Activated T-helper 2 cell treated with anti-CD3 and anti-CD28 coated beads, Interferon-gamma antibody, Interleukin-2, Interleukin-4, amounts not matched to agents 10 μg/mL and 5 μg/mL and 100 μg/mL, durations not matched to agents 14 hours and 24 hours and 36 hours (primary cell): Measurements from ENCODE around the gene TSTD2. TPM values are rescaled to one million over a fixed set of nuclear protein-coding genes. Genes with fewer than 3 reads are reported as not detected.
"Not testable (repeated sequence)": the region's sequence is repeated elsewhere in the genome, so short reads cannot be mapped to it uniquely, and the experiment has no call there.

Experiments
- DNase-seq: peaks from one replicate; pipeline ENCODE4 v3.0.0; 2021; ENCODE audit warnings: low spot score
- H3K27ac Mint-ChIP-seq: one replicate; pipeline ENCODE4 v1.8.0; 2021; ENCODE audit warnings: mixed read lengths
- H3K27me3 Mint-ChIP-seq: one replicate; pipeline ENCODE4 v1.8.0; 2021; ENCODE audit warnings: low read depth, mixed read lengths
- H3K36me3 Mint-ChIP-seq: one replicate; pipeline ENCODE4 v1.8.0; 2021; ENCODE audit warnings: low read depth, mixed read lengths
- H3K4me1 Mint-ChIP-seq: one replicate; pipeline ENCODE4 v1.8.0; 2021; ENCODE audit warnings: low read depth, mixed read lengths
- H3K4me3 Mint-ChIP-seq: one replicate; pipeline ENCODE4 v1.8.0; 2021; ENCODE audit warnings: low read depth, mild to moderate bottlenecking, moderate library complexity, mixed read lengths
- H3K9me3 Mint-ChIP-seq: one replicate; pipeline ENCODE4 v1.8.0; 2021; ENCODE audit warnings: mixed read lengths
- intact Hi-C: fragments of 100-400 bp; cut with micrococcal nuclease; formaldehyde crosslinking; loops from one replicate; pipeline ENCODE4 v1.15.1; 2023
- total RNA-seq: library from RNA; stranded (reverse); gene quantifications from 2 replicates; pipeline ENCODE4 v1.2.3, GENCODE V29; 2022

TSTD2 gene
- total RNA-seq, 1 donor from 2014 or later = 19.4 TPM

- H3K4me3 Mint-ChIP-seq = no peak overlapping the region
- DNase-seq = no peak
- H3K9me3 Mint-ChIP-seq = no peaks in the 10 kb centered on the region
- peaks cover 40% of the 10 kb centered on the region for H3K36me3 Mint-ChIP-seq
- intact Hi-C loops = no loop called here
- no peaks in the 10 kb centered on the region for H3K27me3 Mint-ChIP-seq
- H3K27ac Mint-ChIP-seq = no peak overlapping the region
- peaks cover 9% of the 10 kb centered on the region for H3K4me1 Mint-ChIP-seq
Measured at GRCh38 chr9:97625620-97626019, 7.5 kb downstream of the TSTD2 start.

GRCh38 chr9:97623946-97624345 lies 9.2 kb downstream of the TSTD2 start:
- no peak overlapping the region for H3K4me3 Mint-ChIP-seq
- H3K9me3 Mint-ChIP-seq = no peaks in the 10 kb centered on the region
- H3K4me1 Mint-ChIP-seq = peaks cover 4% of the 10 kb centered on the region
- DNase-seq = no peak
- H3K36me3 Mint-ChIP-seq = peaks cover 44% of the 10 kb centered on the region
- intact Hi-C loops = no loop called here
- H3K27me3 Mint-ChIP-seq = no peaks in the 10 kb centered on the region
- H3K27ac Mint-ChIP-seq = no peak overlapping the region

GRCh38 chr9:97622483-97622882 lies 10.7 kb downstream of the TSTD2 start:
- H3K27me3 Mint-ChIP-seq, H3K27ac Mint-ChIP-seq, intact Hi-C loops, DNase-seq, H3K4me3 Mint-ChIP-seq, H3K9me3 Mint-ChIP-seq: not testable (repeated sequence)
- Mint-ChIP-seq H3K36me3 (peaks cover 52% of the 10 kb centered on the region), H3K4me1 (peaks cover 15% of the 10 kb centered on the region)

GRCh38 chr9:97620063-97620462 lies 13.1 kb downstream of the TSTD2 start:
- H3K27ac Mint-ChIP-seq = not testable (repeated sequence)

GRCh38 chr9:97617939-97618416 lies 15.2 kb downstream of the TSTD2 start:
- Mint-ChIP-seq H3K27me3 (no peaks in the 10 kb centered on the region), H3K4me3 (no peak overlapping the region), H3K4me1 (peaks cover 17% of the 10 kb centered on the region), H3K9me3 (no peaks in the 10 kb centered on the region), H3K36me3 (peaks cover 42% of the 10 kb centered on the region), H3K27ac (peak overlapping the region; percentile 13)
- DNase-seq = no peak
- intact Hi-C loops = loop anchor here (5.0 kb wide), 1 partner anchor 151 kb away; no protein-coding TSS in a partner anchor

More at GRCh38 chr9:97620063-97620462, 13.1 kb downstream of the TSTD2 start:
- H3K9me3 Mint-ChIP-seq, H3K4me3 Mint-ChIP-seq, DNase-seq, H3K27me3 Mint-ChIP-seq, intact Hi-C loops: not testable (repeated sequence)
- peaks cover 17% of the 10 kb centered on the region for H3K4me1 Mint-ChIP-seq
- H3K36me3 Mint-ChIP-seq = peaks cover 58% of the 10 kb centered on the region

GRCh38 chr9:97615439-97616072 lies 17.6 kb downstream of the TSTD2 start:
- peaks cover 17% of the 10 kb centered on the region for H3K4me1 Mint-ChIP-seq
- DNase-seq = peak; percentile 29
- no peaks in the 10 kb centered on the region for H3K27me3 Mint-ChIP-seq
- H3K36me3 Mint-ChIP-seq = peaks cover 31% of the 10 kb centered on the region
- no peak overlapping the region for H3K4me3 Mint-ChIP-seq
- intact Hi-C loops = loop anchor here (1.0 to 5.0 kb wide), 3 partner anchors 148 to 218 kb away; no protein-coding TSS in a partner anchor
- no peaks in the 10 kb centered on the region for H3K9me3 Mint-ChIP-seq
- H3K27ac Mint-ChIP-seq = no peak overlapping the region

- Mint-ChIP-seq H3K4me3 (no peak overlapping the region), H3K9me3 (no peaks in the 10 kb centered on the region), H3K27me3 (no peaks in the 10 kb centered on the region), H3K4me1 (no peaks in the 10 kb centered on the region), H3K36me3 (peaks cover 50% of the 10 kb centered on the region), H3K27ac (no peak overlapping the region)
- intact Hi-C loops = no loop called here
- no peak for DNase-seq
Measured at GRCh38 chr9:97604901-97605645, 28.1 kb downstream of the TSTD2 start.

GRCh38 chr9:97602430-97602829 lies 30.7 kb downstream of the TSTD2 start:
- Mint-ChIP-seq H3K4me3 (no peak overlapping the region), H3K36me3 (peaks cover 44% of the 10 kb centered on the region), H3K4me1 (peaks cover 3% of the 10 kb centered on the region), H3K27ac (no peak overlapping the region), H3K9me3 (no peaks in the 10 kb centered on the region), H3K27me3 (no peaks in the 10 kb centered on the region)
- no peak for DNase-seq
- intact Hi-C loops = no loop called here

GRCh38 chr9:97601228-97601898 lies 31.8 kb downstream of the TSTD2 start:
- H3K27me3 Mint-ChIP-seq = peaks cover 3% of the 10 kb centered on the region
- intact Hi-C loops = no loop called here
- no peak overlapping the region for H3K4me3 Mint-ChIP-seq
- peaks cover 41% of the 10 kb centered on the region for H3K36me3 Mint-ChIP-seq
- no peak for DNase-seq
- peaks cover 3% of the 10 kb centered on the region for H3K4me1 Mint-ChIP-seq
- H3K9me3 Mint-ChIP-seq = no peaks in the 10 kb centered on the region
- H3K27ac Mint-ChIP-seq = no peak overlapping the region

- intact Hi-C loops = no loop called here
- H3K27me3 Mint-ChIP-seq = peaks cover 3% of the 10 kb centered on the region
- H3K9me3 Mint-ChIP-seq = no peaks in the 10 kb centered on the region
- peaks cover 3% of the 10 kb centered on the region for H3K4me1 Mint-ChIP-seq
- H3K27ac Mint-ChIP-seq = no peak overlapping the region
- H3K36me3 Mint-ChIP-seq = peaks cover 35% of the 10 kb centered on the region
- no peak overlapping the region for H3K4me3 Mint-ChIP-seq
- DNase-seq = no peak
Measured at GRCh38 chr9:97600531-97601227, 32.5 kb downstream of the TSTD2 start.

- intact Hi-C loops = loop anchor here (10.0 kb wide), 1 partner anchor 745 kb away; the partner anchor contains the start of gene ZNF782
- Mint-ChIP-seq H3K4me3 (no peak overlapping the region), H3K27me3 (peaks cover 3% of the 10 kb centered on the region), H3K27ac (no peak overlapping the region), H3K9me3 (no peaks in the 10 kb centered on the region), H3K36me3 (peaks cover 31% of the 10 kb centered on the region), H3K4me1 (peaks cover 3% of the 10 kb centered on the region)
- no peak for DNase-seq
Measured at GRCh38 chr9:97599314-97599846, 33.8 kb downstream of the TSTD2 start.
